HTR-8/SVneo (cell line): ENCODE results near the gene LRRC14B.
A peak's percentile ranks its signal among the peaks of the same experiment; 100 is the strongest.
"Not testable (repeated sequence)": the region's sequence is repeated elsewhere in the genome, so short reads cannot be mapped to it uniquely, and the experiment has no call there.

Experiments
- DNase-seq: peaks from one replicate; pipeline ENCODE4 v3.0.0; 2011; ENCODE audit warnings: low spot score, mixed read lengths; ENCODE audit not compliant: insufficient read length
- FAIRE-seq: peaks from 2 replicates; lab custom pipeline; 2011; peaks lifted over from hg19 to GRCh38; lab: Jason Lieb, UNC

The LRRC14B gene

DNA sequence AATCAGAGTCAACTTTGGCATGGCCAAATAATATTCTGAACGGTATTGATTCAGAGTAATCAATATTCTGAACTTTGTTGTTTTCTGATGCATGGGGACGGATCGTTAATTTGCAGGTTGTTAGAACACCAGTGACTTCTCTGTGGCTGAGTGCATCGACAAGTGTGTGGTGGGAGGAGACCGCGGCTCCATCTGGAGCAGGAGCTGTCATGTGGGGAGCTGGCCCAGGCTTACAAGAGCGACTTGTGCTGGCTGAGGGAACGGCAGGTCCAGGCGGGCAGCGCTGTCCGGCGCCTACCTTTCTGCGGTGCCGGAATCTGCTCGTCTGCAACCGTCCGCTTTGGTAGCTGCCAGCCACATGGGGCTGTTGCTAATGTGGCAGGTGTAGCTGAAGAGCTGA is 36.1 kb downstream of the LRRC14B start:
- not testable (repeated sequence) for DNase-seq, FAIRE-seq

DNA sequence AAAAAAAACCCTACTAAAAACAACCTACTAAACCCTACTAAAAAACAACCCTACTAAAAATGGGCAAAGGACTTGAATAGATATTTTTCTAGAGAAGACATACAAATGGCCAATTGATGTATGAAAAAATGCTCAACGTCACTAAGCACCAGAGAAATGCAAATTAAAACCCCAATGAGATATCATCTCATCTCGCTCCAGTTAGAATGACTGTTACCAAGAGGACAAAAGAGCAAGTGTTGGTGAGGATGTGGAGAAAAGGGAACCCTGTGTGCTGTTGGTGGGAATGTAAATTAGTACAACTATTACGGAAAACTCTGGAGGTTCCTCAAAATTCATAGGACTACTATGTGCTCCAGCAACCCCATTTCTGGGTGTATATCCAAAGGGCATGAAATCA is 37.6 kb downstream of the LRRC14B start:
- FAIRE-seq, result no peak
- no peak for DNase-seq

DNA sequence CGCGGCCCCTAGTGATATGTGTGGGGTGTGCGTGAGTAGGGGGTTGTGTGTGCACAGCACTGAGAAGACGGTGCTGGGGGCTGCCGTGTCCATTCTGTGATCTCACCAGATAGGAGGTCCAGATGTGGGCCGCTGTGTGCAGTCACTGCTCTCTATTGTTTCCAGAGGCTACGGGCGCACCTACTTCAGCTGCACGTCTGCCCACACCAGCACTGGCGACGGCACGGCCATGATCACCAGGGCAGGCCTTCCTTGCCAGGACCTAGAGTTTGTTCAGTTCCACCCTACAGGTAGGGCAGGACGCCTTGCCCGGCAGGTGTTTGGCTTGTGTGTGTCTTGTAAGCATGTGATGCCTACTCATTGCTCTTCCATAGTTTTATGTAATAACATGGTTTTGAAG is 39.4 kb downstream of the LRRC14B start:
- FAIRE-seq, result no peak
- no peak for DNase-seq

DNA sequence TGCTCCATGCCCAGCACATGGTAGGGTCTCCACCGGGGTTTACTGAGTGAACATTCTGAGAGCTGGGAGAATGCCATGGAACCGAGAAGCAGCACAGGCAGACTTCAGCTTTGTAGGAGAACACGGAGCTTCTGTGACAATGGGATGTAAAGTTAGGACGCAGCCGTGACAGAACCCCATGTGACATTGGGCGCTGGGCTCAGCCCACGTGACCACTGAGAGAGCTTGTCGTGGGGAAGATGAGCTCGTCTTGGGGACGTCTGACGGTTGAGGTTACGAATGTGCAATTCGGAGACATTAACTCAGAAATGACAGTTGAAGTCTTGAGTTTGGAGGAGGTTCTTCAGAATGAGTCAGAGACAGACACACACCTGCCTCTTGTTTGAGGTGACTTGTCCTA is 40.4 kb downstream of the LRRC14B start:
- DNase-seq (no peak), FAIRE-seq (no peak)

DNA sequence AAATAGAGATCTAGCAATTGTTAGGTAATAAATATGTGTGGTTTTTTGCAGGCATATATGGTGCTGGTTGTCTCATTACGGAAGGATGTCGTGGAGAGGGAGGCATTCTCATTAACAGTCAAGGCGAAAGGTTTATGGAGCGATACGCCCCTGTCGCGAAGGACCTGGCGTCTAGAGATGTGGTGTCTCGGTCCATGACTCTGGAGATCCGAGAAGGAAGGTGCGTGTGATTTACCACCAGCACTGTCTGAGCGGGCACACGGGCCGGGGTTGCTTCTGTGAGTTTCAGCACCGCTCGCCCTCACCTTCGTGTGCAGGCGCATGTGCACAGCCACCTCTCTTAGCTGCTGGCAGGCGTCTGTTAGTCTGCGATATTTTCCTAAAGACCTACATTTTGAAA is 42.1 kb downstream of the LRRC14B start:
- FAIRE-seq, DNase-seq: not testable (repeated sequence)

DNA sequence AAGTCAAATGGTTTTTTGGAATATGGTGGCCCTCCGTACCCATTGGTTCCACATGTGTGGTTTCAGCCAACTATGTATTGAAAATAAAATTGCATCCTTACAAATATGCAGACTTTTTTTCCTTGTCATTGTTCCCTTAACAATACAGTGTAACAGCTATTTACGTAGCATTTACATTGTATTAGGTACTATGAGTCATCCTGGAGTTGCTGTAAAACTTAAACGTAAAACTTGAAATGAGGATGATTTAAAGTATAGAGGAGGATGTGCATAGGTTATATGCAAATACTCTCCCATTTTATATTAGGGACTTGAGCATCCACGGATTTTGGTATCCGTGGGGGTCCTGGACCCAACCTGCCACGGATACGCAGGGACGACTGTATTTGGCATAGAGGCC is 43.2 kb downstream of the LRRC14B start:
- DNase-seq, result no peak
- FAIRE-seq, result no peak

DNA sequence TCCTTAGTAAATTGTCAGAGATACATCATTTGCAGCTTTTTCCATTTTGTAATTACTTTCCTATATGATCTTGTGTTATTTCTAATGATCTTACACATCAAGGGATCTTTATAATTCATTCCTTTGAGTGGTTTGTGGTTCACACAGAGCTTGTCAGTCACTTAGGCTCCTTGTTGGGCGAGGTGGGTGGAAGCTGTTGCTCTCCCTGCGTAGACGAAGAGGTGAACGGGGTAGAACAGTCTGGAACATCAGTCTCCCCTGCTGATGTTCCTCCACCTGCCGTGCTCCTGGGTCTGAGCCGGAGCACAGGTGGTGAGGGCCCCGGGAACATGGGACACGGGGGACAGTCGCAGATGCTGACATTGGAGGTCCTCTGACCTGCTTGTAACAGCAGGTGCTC is 44.2 kb downstream of the LRRC14B start:
- not testable (repeated sequence) for DNase-seq, FAIRE-seq

DNA sequence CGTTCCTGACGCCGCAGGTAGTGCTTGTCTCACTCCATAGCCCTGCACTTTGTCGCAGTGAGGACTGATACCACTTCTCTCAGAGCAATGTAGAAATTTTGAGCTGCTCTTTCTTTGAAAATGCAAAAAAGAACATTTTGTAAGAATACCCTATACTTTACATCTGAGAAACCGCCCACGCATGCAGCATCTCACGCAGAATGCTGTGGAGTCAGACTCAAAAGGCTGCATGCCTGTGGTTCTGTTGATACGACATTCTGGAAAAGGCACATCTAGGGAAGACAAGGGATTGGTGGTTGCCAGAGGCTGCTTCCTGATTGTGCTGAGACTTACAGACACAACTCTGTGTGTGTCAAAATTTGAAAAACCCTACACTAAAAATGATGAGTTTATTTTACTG is 46.6 kb downstream of the LRRC14B start:
- DNase-seq, FAIRE-seq: not testable (repeated sequence)

DNA sequence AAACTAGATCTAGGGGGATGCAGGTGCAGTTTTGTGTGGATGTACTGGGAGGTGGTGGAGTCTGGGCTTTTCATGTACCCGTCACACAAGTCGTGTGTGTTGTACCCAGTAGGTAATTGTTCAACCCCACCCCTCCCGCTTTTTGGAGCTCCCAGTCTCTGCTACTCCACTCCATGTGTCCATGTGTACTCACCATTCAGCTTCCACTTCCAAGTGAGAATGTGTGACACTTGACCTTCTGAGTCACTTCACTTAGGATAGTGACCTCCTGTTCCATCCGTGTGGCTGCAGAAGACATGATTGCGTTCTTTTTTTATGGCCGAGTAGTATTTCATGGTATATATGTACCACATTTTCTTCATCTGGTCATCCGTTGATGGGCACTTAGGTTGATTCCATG is 49.3 kb downstream of the LRRC14B start:
- FAIRE-seq, result peak; percentile 60
- DNase-seq, result not testable (repeated sequence)

DNA sequence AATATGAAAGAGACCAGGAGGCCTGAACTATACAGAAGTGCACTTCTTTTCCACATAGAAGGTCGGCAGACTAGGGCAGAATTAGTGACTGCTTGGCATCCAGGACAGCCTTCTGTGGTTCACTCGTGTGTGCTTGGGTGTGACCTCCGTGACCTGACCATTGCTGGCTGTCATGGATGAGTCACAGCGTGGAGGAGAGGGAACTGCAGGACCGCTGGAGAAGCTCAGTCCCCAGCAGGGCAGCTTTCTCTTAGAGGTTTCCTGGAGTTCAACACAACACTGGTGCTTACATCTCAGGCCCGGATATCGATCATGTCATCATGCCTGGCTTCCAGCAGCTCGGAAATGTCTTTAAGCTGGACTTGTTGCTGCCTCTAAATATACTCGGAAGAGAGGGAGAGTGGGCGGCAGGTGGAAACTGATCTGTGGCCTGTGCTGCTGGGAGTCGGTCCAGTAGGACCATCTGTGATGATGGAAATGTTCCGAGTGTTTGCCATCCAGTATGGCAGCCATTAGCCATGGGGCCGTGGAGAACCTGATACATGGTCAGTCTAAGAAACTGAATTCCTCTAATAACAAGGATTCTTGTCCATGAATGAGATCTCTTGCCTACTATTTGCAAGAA is 49.9 kb downstream of the LRRC14B start:
- DNase-seq, FAIRE-seq: not testable (repeated sequence)

DNA sequence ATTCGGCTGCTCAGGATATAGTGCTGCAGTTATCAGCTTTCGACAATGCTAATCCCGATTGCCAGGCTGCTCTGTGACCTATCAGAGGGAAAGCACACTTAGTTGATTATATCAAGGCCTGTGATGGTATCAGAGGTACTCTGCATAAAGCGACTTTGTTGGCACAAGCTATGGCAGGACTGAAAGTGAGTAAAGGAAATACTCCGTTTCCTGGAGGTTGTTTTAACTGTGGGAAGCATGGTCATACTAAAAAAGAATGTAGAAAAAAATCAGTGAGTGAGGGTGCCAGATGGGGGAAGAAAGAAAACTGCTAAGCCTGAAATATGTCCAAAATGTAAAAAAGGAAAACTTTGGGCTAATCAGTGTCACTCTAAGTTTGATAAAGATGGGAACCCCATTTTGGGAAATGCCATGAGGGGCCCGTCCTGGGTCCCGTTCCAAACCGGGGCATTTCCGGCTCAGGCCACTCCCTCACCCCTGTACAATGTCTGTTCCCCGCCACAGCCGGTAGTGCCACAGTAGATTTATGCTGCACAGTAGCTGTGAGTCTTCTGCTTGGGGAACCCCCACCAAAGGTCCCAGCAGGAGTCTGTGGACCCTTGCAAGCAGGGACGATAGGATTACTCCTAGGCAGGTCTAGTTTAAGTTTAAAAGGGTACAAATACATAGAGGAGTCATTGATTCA is 52.5 kb downstream of the LRRC14B start:
- FAIRE-seq, DNase-seq: not testable (repeated sequence)

DNA sequence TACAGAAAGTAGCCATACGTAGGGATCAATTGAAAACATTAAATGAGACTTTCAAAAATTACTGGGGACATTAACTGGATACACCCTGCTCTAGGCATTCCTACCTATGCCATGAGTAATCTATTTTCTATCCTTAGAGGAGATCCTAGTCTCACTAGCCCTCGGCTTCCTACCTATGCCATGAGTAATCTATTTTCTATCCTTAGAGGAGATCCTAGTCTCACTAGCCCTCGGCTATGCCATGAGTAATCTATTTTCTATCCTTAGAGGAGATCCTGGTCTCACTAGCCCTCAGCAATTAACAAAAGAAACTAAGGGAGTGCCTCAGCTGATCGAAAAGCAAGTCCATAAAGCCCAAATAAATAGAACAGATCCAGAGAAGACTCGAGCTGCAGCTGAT is 54.4 kb downstream of the LRRC14B start:
- FAIRE-seq, DNase-seq: not testable (repeated sequence)
